Panc1 (cell line): ENCODE data around the gene ATP2B2. TPM values are rescaled to one million over a fixed set of nuclear protein-coding genes. Genes with fewer than 3 reads are reported as not detected.

Source experiments
- ATAC-seq: fragments of 200-7000 bp; cut with Tn5 transposase; 2 replicates; pipeline ENCODE4 v1.9.1; 2020; ENCODE audit warnings: mild to moderate bottlenecking, moderate library complexity
- BruUV-seq: library from RNA; stranded (reverse); fragments of 400-500 nt; replicated peaks from 2 replicates; lab custom pipeline; 2021; lab: Mats Ljungman, UMichigan
- CTCF ChIA-PET: fragments of 300-600 bp; sonication (Branson Sonifier 250); formaldehyde crosslinking; loops from one replicate; lab custom pipeline; 2022; ENCODE audit warnings: antibody characterized with exemption; lab: Charles Lee
- POLR2A ChIA-PET: fragments of 300-600 bp; sonication (Branson Sonifier 250); formaldehyde crosslinking; loops from one replicate; lab custom pipeline; 2022; ENCODE audit warnings: antibody characterized with exemption; lab: Charles Lee
- DNase-seq: peaks from one replicate; pipeline ENCODE4 v3.0.0-alpha.2; 2010; ENCODE audit warnings: low read depth, low spot score
- H3K27ac ChIP-seq: 2 replicates; pipeline ENCODE4 v1.5.1; 2011; ENCODE audit warnings: mild to moderate bottlenecking, low read length, inconsistent platforms
- H3K27me3 ChIP-seq: fragments of 200-500 bp; sonication (Bioruptor generic); 2 replicates; pipeline ENCODE4 v1.6.0; 2014; ENCODE audit warnings: low read length, inconsistent platforms; ENCODE audit not compliant: control insufficient read depth, insufficient read depth
- H3K36me3 ChIP-seq: fragments of 200-500 bp; sonication (Bioruptor generic); 2 replicates; pipeline ENCODE4 v1.5.1; 2014; ENCODE audit warnings: inconsistent platforms, mild to moderate bottlenecking, low read length, moderate library complexity; ENCODE audit not compliant: control insufficient read depth, insufficient read depth
- H3K4me1 ChIP-seq: 2 replicates; pipeline ENCODE4 v1.5.1; 2011; ENCODE audit warnings: inconsistent platforms, mild to moderate bottlenecking, low read length, moderate library complexity; ENCODE audit not compliant: control insufficient read depth, insufficient read depth
- H3K4me3 ChIP-seq, 2 experiments: 2 replicates each; pipeline ENCODE4 v1.5.1; 2011 to 2012; ENCODE audit warnings: low read depth in 2 of 2, low read length in 2 of 2, mild to moderate bottlenecking in 2 of 2, inconsistent platforms in 1 of 2, moderate library complexity in 1 of 2
- H3K9me3 ChIP-seq: fragments of 200-500 bp; sonication (Bioruptor generic); 2 replicates; pipeline ENCODE4 v1.5.1; 2014; ENCODE audit warnings: low read depth, mild to moderate bottlenecking, inconsistent platforms, low read length, moderate library complexity; ENCODE audit not compliant: control insufficient read depth, insufficient read depth
- POLR2AphosphoS5 ChIP-seq: IDR thresholded peaks from 2 replicates; pipeline ENCODE4 v1.6.1; 2012; ENCODE audit warnings: mild to moderate bottlenecking, low read depth, low read length, moderate library complexity
- SIN3A ChIP-seq: IDR thresholded peaks from 2 replicates; pipeline ENCODE4 v1.6.1; 2012; ENCODE audit warnings: low read depth, mild to moderate bottlenecking, low read length, moderate library complexity, borderline replicate concordance; ENCODE audit not compliant: insufficient read depth
- TCF7L2 ChIP-seq: IDR thresholded peaks from 2 replicates; pipeline ENCODE4 v1.6.1; 2011; ENCODE audit warnings: mild to moderate bottlenecking, low read depth, low read length, inconsistent platforms
- in situ Hi-C: cut with HindIII; loops from 2 replicates; pipeline ENCODE4 v1.10.0; 2016; ENCODE audit warnings: low sequenced_read_pairs, low pct_unique_long_range_greater_than_20kb
- intact Hi-C: fragments of 100-400 bp; cut with micrococcal nuclease; formaldehyde crosslinking; loops from one replicate; pipeline ENCODE4 v1.10.0; 2022; ENCODE audit not compliant: unreplicated experiment
- total RNA-seq: library from RNA; stranded (reverse); gene quantifications from one replicate; pipeline ENCODE4 v1.2.1, GENCODE V29; 2021; ENCODE audit not compliant: unreplicated experiment
- TF ChIP-seq, protein P1 (sequence below), 2 experiments: IDR thresholded peaks; 2 replicates each; pipeline ENCODE4 v1.6.1; 2011 to 2012; ENCODE audit warnings: low read depth in 2 of 2, control low read depth in 1 of 2, low read length in 1 of 2, mild to moderate bottlenecking in 1 of 2, moderate library complexity in 1 of 2; ENCODE audit not compliant: insufficient read depth in 1 of 2
- TF ChIP-seq, protein P2 (sequence below): fragments of 450-650 bp; IDR thresholded peaks from 2 replicates; pipeline ENCODE4 v1.5.1; 2017; ENCODE audit warnings: mild to moderate bottlenecking

The ATP2B2 gene
- total RNA-seq, 1 experiment from 2014 or later: not detected

DNA sequence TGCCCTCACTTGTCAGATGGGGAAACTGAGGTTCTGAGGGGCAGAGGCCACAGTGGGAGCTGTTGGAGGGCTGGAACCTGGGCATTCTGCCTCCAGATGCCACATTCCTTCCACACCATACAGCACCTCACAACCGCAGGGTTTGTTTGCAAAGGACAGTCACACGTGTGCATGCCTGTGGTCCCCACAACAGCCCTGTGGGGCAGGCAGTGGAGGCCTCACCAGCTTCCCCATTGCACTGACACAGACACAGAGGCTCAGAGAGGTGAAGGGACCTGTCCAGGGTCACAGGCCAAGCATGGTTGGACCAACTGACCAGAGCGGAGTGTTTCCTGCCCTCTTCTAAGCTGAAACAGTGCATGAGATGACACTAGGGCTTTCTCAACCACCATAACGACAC lies 109.3 kb downstream of the ATP2B2 start:
- ATAC-seq (no peak), DNase-seq (no peak)
- TF ChIP-seq, protein P1, sequence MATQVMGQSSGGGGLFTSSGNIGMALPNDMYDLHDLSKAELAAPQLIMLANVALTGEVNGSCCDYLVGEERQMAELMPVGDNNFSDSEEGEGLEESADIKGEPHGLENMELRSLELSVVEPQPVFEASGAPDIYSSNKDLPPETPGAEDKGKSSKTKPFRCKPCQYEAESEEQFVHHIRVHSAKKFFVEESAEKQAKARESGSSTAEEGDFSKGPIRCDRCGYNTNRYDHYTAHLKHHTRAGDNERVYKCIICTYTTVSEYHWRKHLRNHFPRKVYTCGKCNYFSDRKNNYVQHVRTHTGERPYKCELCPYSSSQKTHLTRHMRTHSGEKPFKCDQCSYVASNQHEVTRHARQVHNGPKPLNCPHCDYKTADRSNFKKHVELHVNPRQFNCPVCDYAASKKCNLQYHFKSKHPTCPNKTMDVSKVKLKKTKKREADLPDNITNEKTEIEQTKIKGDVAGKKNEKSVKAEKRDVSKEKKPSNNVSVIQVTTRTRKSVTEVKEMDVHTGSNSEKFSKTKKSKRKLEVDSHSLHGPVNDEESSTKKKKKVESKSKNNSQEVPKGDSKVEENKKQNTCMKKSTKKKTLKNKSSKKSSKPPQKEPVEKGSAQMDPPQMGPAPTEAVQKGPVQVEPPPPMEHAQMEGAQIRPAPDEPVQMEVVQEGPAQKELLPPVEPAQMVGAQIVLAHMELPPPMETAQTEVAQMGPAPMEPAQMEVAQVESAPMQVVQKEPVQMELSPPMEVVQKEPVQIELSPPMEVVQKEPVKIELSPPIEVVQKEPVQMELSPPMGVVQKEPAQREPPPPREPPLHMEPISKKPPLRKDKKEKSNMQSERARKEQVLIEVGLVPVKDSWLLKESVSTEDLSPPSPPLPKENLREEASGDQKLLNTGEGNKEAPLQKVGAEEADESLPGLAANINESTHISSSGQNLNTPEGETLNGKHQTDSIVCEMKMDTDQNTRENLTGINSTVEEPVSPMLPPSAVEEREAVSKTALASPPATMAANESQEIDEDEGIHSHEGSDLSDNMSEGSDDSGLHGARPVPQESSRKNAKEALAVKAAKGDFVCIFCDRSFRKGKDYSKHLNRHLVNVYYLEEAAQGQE (IDR thresholded peaks at IDR 0.05; ENCODE audit: insufficient read depth in 1 of 2, low read depth in 2 of 2, low read length in 1 of 2): no peak
- TF ChIP-seq TCF7L2: no peak
- TF ChIP-seq POLR2AphosphoS5: no peak
- TF ChIP-seq, protein P2, sequence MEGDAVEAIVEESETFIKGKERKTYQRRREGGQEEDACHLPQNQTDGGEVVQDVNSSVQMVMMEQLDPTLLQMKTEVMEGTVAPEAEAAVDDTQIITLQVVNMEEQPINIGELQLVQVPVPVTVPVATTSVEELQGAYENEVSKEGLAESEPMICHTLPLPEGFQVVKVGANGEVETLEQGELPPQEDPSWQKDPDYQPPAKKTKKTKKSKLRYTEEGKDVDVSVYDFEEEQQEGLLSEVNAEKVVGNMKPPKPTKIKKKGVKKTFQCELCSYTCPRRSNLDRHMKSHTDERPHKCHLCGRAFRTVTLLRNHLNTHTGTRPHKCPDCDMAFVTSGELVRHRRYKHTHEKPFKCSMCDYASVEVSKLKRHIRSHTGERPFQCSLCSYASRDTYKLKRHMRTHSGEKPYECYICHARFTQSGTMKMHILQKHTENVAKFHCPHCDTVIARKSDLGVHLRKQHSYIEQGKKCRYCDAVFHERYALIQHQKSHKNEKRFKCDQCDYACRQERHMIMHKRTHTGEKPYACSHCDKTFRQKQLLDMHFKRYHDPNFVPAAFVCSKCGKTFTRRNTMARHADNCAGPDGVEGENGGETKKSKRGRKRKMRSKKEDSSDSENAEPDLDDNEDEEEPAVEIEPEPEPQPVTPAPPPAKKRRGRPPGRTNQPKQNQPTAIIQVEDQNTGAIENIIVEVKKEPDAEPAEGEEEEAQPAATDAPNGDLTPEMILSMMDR: no peak
- no peak for TF ChIP-seq SIN3A
- no TSS peak for BruUV-seq
- in situ Hi-C loops: no loop called here
- intact Hi-C loops: no loop called here
- ChIA-PET CTCF (interaction anchor here (0.7 kb wide), 1 partner anchor 52 kb away, joined by 5 read pairs; no protein-coding TSS in a partner anchor), POLR2A (no interaction called here)
- Histone ChIP-seq H3K9me3 (no peaks in the 10 kb centered on the region), H3K36me3 (no peaks in the 10 kb centered on the region), H3K4me1 (no peaks in the 10 kb centered on the region), H3K27me3 (no peaks in the 10 kb centered on the region), H3K4me3 (no peak overlapping the region), H3K27ac (no peak overlapping the region)

DNA sequence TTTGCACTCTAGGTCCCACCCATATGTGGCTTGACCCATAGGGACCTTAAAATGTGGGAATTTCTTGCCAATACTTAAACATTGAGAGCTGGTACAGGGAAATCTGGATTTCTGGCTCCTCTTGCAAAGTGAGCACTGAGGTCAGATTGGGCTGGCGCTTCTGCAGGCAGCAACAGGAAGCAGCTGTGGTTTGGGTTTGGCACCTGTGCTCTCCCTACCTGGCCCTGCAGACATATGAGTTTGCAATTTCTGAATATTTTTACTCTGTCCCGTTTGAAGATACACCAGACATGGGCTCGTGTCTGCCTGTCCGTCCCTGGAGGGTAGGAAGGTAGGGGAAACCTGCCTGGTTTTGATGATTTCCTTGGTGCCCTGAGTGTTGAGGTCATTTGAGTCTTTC lies 109.7 kb downstream of the ATP2B2 start:
- TF ChIP-seq, protein P2: no peak
- TF ChIP-seq SIN3A: no peak
- TF ChIP-seq, protein P1 (IDR thresholded peaks at IDR 0.05; ENCODE audit: insufficient read depth in 1 of 2, low read depth in 2 of 2, low read length in 1 of 2): no peak
- TF ChIP-seq POLR2AphosphoS5: no peak
- no peak for TF ChIP-seq TCF7L2
- POLR2A ChIA-PET: no interaction called here
- CTCF ChIA-PET: no interaction called here
- no peak overlapping the region for H3K4me3 ChIP-seq
- in situ Hi-C loops: no loop called here
- intact Hi-C loops: no loop called here
- H3K27ac ChIP-seq: no peak overlapping the region
- no peak for ATAC-seq
- no TSS peak for BruUV-seq
- H3K4me1 ChIP-seq: no peaks in the 10 kb centered on the region
- H3K27me3 ChIP-seq: no peaks in the 10 kb centered on the region
- H3K36me3 ChIP-seq: no peaks in the 10 kb centered on the region
- no peak for DNase-seq
- no peaks in the 10 kb centered on the region for H3K9me3 ChIP-seq
